Inferior parietal cortex (tissue), 1 donor: ENCODE results near the gene THSD7B.
"Not testable (repeated sequence)": the region's sequence is repeated elsewhere in the genome, so short reads cannot be mapped to it uniquely, and the experiment has no call there.

Experiments
- DNase-seq: peaks from one replicate; pipeline ENCODE4 v3.0.0-alpha.2; 2016; ENCODE audit errors: extremely low spot score

THSD7B gene

GRCh38 chr2:137048455-137048854 is 283.1 kb downstream of the THSD7B start:
- DNase-seq, result no peak

GRCh38 chr2:137049518-137049917 is 284.2 kb downstream of the THSD7B start:
- no peak for DNase-seq

- DNase-seq, result no peak
Observed at GRCh38 chr2:137050949-137051348, 285.6 kb downstream of the THSD7B start.

GRCh38 chr2:137051778-137052398 is 286.5 kb downstream of the THSD7B start:
- DNase-seq, result no peak

- no peak for DNase-seq
Observed at GRCh38 chr2:137056704-137057103, 291.4 kb downstream of the THSD7B start.

- not testable (repeated sequence) for DNase-seq
Observed at GRCh38 chr2:137076111-137076765, 310.9 kb downstream of the THSD7B start.

GRCh38 chr2:137091704-137092103 is 326.4 kb downstream of the THSD7B start:
- DNase-seq, result no peak

- DNase-seq, result no peak
Observed at GRCh38 chr2:137093116-137093515, 327.8 kb downstream of the THSD7B start.

GRCh38 chr2:137096187-137096586 is 330.8 kb downstream of the THSD7B start:
- DNase-seq, result no peak

- no peak for DNase-seq
Observed at GRCh38 chr2:137096693-137097092, 331.3 kb downstream of the THSD7B start.

GRCh38 chr2:137101814-137102213 is 336.5 kb downstream of the THSD7B start:
- DNase-seq, result not testable (repeated sequence)

GRCh38 chr2:137107904-137108303 is 342.6 kb downstream of the THSD7B start:
- DNase-seq, result no peak

- no peak for DNase-seq
Observed at GRCh38 chr2:137111896-137112295, 346.6 kb downstream of the THSD7B start.

- no peak for DNase-seq
Observed at GRCh38 chr2:137115081-137115794, 349.9 kb downstream of the THSD7B start.

GRCh38 chr2:137115795-137116089 is 350.4 kb downstream of the THSD7B start:
- no peak for DNase-seq

- DNase-seq, result no peak
Observed at GRCh38 chr2:137117385-137117784, 352.0 kb downstream of the THSD7B start.

GRCh38 chr2:137118140-137118539 is 352.8 kb downstream of the THSD7B start:
- DNase-seq, result no peak

GRCh38 chr2:137123226-137123625 is 357.9 kb downstream of the THSD7B start:
- no peak for DNase-seq

GRCh38 chr2:137133225-137133624 is 367.9 kb downstream of the THSD7B start:
- DNase-seq, result no peak

- no peak for DNase-seq
Observed at GRCh38 chr2:137138263-137138662, 372.9 kb downstream of the THSD7B start.

- DNase-seq, result no peak
Observed at GRCh38 chr2:137151731-137152130, 386.4 kb downstream of the THSD7B start.

GRCh38 chr2:137154946-137155345 is 389.6 kb downstream of the THSD7B start:
- DNase-seq, result no peak
